Ascending aorta (tissue), 2 donors: ENCODE data around the gene MCM7. TPM values are rescaled to one million over a fixed set of nuclear protein-coding genes. Genes with fewer than 3 reads are reported as not detected.

Source experiments
- DNase-seq, 2 donors: peaks; one replicate each; pipeline ENCODE4 v3.0.0-alpha.2; 2019; ENCODE audit warnings: low spot score in 2 of 2
- H3K27ac ChIP-seq, 2 donors: fragments of 200-600 bp; sonication (generic); one replicate each; pipeline ENCODE4 v1.5.1; 2016 to 2017; ENCODE audit warnings: mild to moderate bottlenecking in 1 of 2
- H3K27me3 ChIP-seq: fragments of 200-600 bp; sonication (generic); one replicate; pipeline ENCODE4 v1.5.1; 2017
- H3K36me3 ChIP-seq, 2 donors: fragments of 200-600 bp; sonication (generic); one replicate each; pipeline ENCODE4 v1.5.1; 2016
- H3K4me1 ChIP-seq, 2 donors: fragments of 200-600 bp; sonication (generic); one replicate each; pipeline ENCODE4 v1.5.1; 2016 to 2017; ENCODE audit warnings: mild to moderate bottlenecking in 1 of 2
- H3K4me3 ChIP-seq, 2 donors: fragments of 200-600 bp; sonication (generic); one replicate each; pipeline ENCODE4 v1.5.1; 2016 to 2017; ENCODE audit warnings: mild to moderate bottlenecking in 1 of 2
- H3K9me3 ChIP-seq, 2 donors: fragments of 200-600 bp; sonication (generic); one replicate each; pipeline ENCODE4 v1.5.1; 2016
- CTCF ChIP-seq, 3 experiments: fragments of 200-600 bp in 2 of 3; fragments of 450-650 bp in 1 of 3; sonication (generic) in 2 of 3; IDR thresholded peaks; one replicate each; pipeline ENCODE4 v1.5.1; 2016 to 2019; ENCODE audit warnings: antibody characterized with exemption in 3 of 3, mild to moderate bottlenecking in 1 of 3, moderate library complexity in 1 of 3
- intact Hi-C: fragments of 100-400 bp; cut with DNase I; formaldehyde crosslinking; loops from one replicate; pipeline ENCODE4 v1.15.1; 2023
- total RNA-seq: library from RNA; depleted of rRNA; stranded (reverse); fragments of >200 nt; gene quantifications from one replicate; pipeline ENCODE4 v1.1.0, GENCODE V29; 2016

Gene MCM7
- total RNA-seq, 1 donor from 2014 or later: 52.2 TPM

DNA sequence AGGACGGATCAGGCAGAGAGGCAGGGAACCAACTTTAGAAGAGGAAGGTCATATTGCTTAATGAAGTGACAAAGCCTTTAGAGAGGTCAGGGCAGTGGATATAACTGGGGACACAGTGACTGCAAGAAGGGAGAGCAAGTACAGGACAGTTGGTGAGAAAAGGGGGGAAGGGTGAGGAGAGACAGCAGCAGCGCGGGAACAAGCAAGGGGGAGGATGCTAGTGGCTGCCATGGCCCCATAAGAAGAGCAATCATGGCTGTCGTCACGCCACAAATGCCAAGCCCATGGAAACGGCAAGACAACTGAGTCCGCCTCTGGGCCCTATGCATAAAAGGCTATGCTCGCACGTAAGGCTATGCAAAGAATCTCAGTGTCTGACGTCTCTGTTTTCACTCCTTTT lies 28.7 kb downstream of the MCM7 start:
- Histone ChIP-seq H3K9me3 (peaks cover 19 to 21% of the 10 kb centered on the region in 2 donors), H3K27ac (no peak overlapping the region), H3K27me3 (no peaks in the 10 kb centered on the region), H3K36me3 (peaks cover 88 to 90% of the 10 kb centered on the region in 2 donors), H3K4me3 (no peak overlapping the region), H3K4me1 (no peaks in the 10 kb centered on the region)
- intact Hi-C loops: no loop called here
- TF ChIP-seq CTCF (IDR thresholded peaks at IDR 0.05): no peak
- DNase-seq: no peak

DNA sequence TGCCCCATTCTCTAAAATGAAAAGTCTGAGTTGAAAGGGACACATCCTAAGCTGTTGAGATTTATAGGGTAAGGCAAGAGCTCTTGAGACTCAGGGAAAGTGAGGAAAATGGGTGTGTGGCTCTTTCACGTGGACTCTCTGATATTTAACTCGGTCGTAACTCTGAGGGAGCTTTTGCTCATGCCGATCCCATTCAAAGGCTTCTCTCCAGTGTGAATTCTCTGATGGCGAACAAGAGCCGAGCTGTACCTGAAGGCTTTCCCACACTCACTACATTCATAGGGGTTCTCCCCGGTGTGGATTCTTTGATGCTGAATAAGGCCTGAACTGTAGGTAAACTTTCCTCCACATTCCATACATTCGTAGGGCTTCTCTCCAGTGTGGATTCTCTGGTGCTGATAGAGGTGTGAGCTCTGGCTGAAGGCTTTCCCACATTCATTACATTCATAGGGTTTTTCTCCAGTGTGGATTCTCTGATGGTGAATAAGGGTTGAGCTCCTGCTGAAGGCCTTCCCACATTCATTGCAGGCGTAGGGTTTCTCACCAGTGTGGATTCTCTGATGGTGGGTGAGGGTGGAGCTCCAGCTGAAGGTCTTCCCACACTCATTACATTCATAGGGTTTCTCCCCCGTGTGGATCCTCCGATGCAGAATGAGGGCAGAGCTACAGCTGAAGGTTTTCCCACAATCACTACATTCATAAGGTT lies 30.0 kb downstream of the MCM7 start:
- intact Hi-C loops: no loop called here
- no peak for DNase-seq
- Histone ChIP-seq H3K9me3 (peaks cover 19 to 21% of the 10 kb centered on the region in 2 donors), H3K4me3 (no peak overlapping the region), H3K36me3 (peaks cover 77 to 81% of the 10 kb centered on the region in 2 donors), H3K27ac (no peak overlapping the region), H3K27me3 (no peaks in the 10 kb centered on the region), H3K4me1 (no peaks in the 10 kb centered on the region)
- TF ChIP-seq CTCF (IDR thresholded peaks at IDR 0.05): no peak

- intact Hi-C loops: no loop called here
- peaks cover 19 to 21% of the 10 kb centered on the region in 2 donors for H3K9me3 ChIP-seq
- TF ChIP-seq CTCF (IDR thresholded peaks at IDR 0.05): no peak
- no peak overlapping the region for H3K27ac ChIP-seq
- peaks cover 66 to 70% of the 10 kb centered on the region in 2 donors for H3K36me3 ChIP-seq
- DNase-seq: no peak
- H3K4me3 ChIP-seq: no peak overlapping the region
- H3K27me3 ChIP-seq: no peaks in the 10 kb centered on the region
- H3K4me1 ChIP-seq: no peaks in the 10 kb centered on the region
Observed at GRCh38 chr7:100069991-100070390, 31.2 kb downstream of the MCM7 start.

DNA sequence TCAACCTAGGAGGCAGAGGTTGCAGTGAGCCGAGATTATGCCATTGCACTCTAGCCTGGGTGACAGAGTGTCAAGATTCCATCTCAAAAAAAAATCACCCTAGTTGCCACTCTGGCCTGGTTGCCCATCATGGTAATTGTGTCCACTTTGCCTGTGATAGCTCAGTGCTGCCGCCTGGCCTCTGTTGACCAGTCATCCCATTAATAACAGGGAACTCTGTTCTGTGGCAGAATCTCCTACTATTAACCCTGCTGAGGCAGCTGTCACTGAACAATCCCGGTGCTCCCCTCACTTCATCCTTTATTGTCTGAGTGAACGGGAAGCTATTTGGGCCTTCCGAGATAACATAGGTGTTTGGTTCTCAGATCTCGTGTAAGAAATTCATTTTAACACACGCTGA lies 34.2 kb downstream of the MCM7 start:
- Histone ChIP-seq H3K27ac (no peak overlapping the region), H3K4me3 (no peak overlapping the region), H3K9me3 (peaks cover 15 to 17% of the 10 kb centered on the region in 2 donors), H3K36me3 (peaks cover 55 to 59% of the 10 kb centered on the region in 2 donors), H3K27me3 (no peaks in the 10 kb centered on the region), H3K4me1 (no peaks in the 10 kb centered on the region)
- intact Hi-C loops: no loop called here
- TF ChIP-seq CTCF (IDR thresholded peaks at IDR 0.05): no peak
- DNase-seq: no peak

- intact Hi-C loops: no loop called here
- TF ChIP-seq CTCF (IDR thresholded peaks at IDR 0.05): no peak
- Histone ChIP-seq H3K27ac (no peak overlapping the region), H3K36me3 (peaks cover 52 to 58% of the 10 kb centered on the region in 2 donors), H3K9me3 (peaks cover 2 to 4% of the 10 kb centered on the region in 2 donors), H3K4me3 (no peak overlapping the region), H3K27me3 (no peaks in the 10 kb centered on the region), H3K4me1 (no peaks in the 10 kb centered on the region)
- no peak for DNase-seq
Observed at GRCh38 chr7:100065452-100066186, 35.6 kb downstream of the MCM7 start.
